ENCODE measurements around the gene SFRP4.

GRCh38 chr7:37944737-37945054 is 28.1 kb upstream of the SFRP4 start:
- TF ChIP-seq CTCF (IDR thresholded peaks at IDR 0.05 in 8 of 11, conservative IDR thresholded peaks at IDR 0.05 in 3 of 11), result no peak
- TF ChIP-seq POLR2AphosphoS5 (IDR thresholded peaks at IDR 0.05), result no peak

Measured in spleen (tissue), 7 donors.